GM13977 (cell line): Measurements from ENCODE around the gene CTDSPL2.
A peak's percentile ranks its signal among the peaks of the same experiment; 100 is the strongest.
"Not testable (repeated sequence)": the region's sequence is repeated elsewhere in the genome, so short reads cannot be mapped to it uniquely, and the experiment has no call there.

Source experiments
- DNase-seq: peaks from one replicate; pipeline ENCODE4 v3.0.0; 2012; ENCODE audit warnings: low spot score
- in situ Hi-C: fragments of 300-500 bp; cut with MboI; formaldehyde crosslinking; loops from one replicate; pipeline ENCODE4 v1.12.0; 2022; ENCODE audit warnings: low sequenced_read_pairs, low pct_unique_long_range_greater_than_20kb, mixed read lengths, inconsistent platforms; ENCODE audit not compliant: unreplicated experiment
- TF ChIP-seq, protein P1 (sequence below): IDR thresholded peaks from 2 replicates; pipeline ENCODE4 v1.5.1; 2012; ENCODE audit warnings: mild to moderate bottlenecking, control low read depth; ENCODE audit not compliant: insufficient read depth; ENCODE audit errors: extremely low read depth, missing control alignments

CTDSPL2 gene

GRCh38 chr15:44536302-44536961, 109.0 kb downstream of the CTDSPL2 start:
- DNase-seq, result no peak
- TF ChIP-seq, protein P1, sequence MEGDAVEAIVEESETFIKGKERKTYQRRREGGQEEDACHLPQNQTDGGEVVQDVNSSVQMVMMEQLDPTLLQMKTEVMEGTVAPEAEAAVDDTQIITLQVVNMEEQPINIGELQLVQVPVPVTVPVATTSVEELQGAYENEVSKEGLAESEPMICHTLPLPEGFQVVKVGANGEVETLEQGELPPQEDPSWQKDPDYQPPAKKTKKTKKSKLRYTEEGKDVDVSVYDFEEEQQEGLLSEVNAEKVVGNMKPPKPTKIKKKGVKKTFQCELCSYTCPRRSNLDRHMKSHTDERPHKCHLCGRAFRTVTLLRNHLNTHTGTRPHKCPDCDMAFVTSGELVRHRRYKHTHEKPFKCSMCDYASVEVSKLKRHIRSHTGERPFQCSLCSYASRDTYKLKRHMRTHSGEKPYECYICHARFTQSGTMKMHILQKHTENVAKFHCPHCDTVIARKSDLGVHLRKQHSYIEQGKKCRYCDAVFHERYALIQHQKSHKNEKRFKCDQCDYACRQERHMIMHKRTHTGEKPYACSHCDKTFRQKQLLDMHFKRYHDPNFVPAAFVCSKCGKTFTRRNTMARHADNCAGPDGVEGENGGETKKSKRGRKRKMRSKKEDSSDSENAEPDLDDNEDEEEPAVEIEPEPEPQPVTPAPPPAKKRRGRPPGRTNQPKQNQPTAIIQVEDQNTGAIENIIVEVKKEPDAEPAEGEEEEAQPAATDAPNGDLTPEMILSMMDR, result peak; percentile 45
- in situ Hi-C loops, result no loop called here

GRCh38 chr15:44536962-44537734, 109.7 kb downstream of the CTDSPL2 start, which contains the start of gene EIF3J:
TSS of gene EIF3J (plus strand) at chr15:44537147. CDS start at chr15:44537195, 48 bp downstream.
- TF ChIP-seq, protein P1, result no peak
- in situ Hi-C loops, result no loop called here
- peak; percentile 97 for DNase-seq

GRCh38 chr15:44537735-44538240, 110.4 kb downstream of the CTDSPL2 start:
- in situ Hi-C loops, result no loop called here
- DNase-seq, result peak; percentile 23
- TF ChIP-seq, protein P1, result no peak

GRCh38 chr15:44541282-44541958, 114.0 kb downstream of the CTDSPL2 start:
- in situ Hi-C loops, result no loop called here
- TF ChIP-seq, protein P1, result no peak
- DNase-seq, result no peak

- TF ChIP-seq, protein P1, result no peak
- in situ Hi-C loops, result no loop called here
- DNase-seq, result no peak
These were observed 115.2 kb downstream of the CTDSPL2 start for GRCh38 chr15:44542596-44542995.

DNA sequence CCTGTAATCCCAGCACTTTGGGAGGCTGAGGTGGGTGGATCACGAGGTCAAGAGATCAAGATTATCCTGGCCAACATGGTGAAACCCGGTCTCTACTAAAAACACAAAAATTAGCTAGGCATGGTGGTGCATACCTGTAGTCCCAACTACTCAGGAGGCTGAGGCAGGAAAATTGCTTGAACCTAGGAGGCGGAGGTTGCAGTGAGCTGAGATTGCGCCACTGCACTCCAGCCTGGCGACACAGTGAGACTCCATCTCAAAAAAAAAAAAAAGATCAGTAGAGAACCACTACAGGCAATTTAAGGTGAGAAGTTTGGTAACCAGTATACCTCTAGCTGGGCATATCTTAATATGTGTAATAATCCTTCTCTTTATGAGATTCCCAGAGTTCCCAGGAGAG, 117.3 kb downstream of the CTDSPL2 start:
- in situ Hi-C loops, DNase-seq: not testable (repeated sequence)
